Stimulated activated CD8-positive, alpha-beta memory T cell treated with anti-CD3 and anti-CD28 coated beads, Interleukin-12 subunit alpha, Interleukin-12 subunit beta, amount 100 ng/mL, for 24 hours (primary cell): ENCODE results near the gene AARS1.
"Not testable (repeated sequence)": the region's sequence is repeated elsewhere in the genome, so short reads cannot be mapped to it uniquely, and the experiment has no call there.

Source experiments
- DNase-seq: peaks from one replicate; pipeline ENCODE4 v3.0.0-alpha.2; 2020; ENCODE audit errors: extremely low read depth

The AARS1 gene

GRCh38 chr16:70271696-70272095 is 17.6 kb downstream of the AARS1 start:
- DNase-seq: no peak

- no peak for DNase-seq
These were observed 19.1 kb downstream of the AARS1 start for GRCh38 chr16:70270176-70270575.

- DNase-seq: no peak
These were observed 19.8 kb downstream of the AARS1 start for GRCh38 chr16:70269471-70269870.

- not testable (repeated sequence) for DNase-seq
These were observed 21.4 kb downstream of the AARS1 start for GRCh38 chr16:70267922-70268321.

GRCh38 chr16:70267516-70267915 is 21.8 kb downstream of the AARS1 start:
- no peak for DNase-seq

- not testable (repeated sequence) for DNase-seq
These were observed 29.4 kb downstream of the AARS1 start for GRCh38 chr16:70259903-70260302.

- no peak for DNase-seq
These were observed 30.4 kb downstream of the AARS1 start for GRCh38 chr16:70258946-70259345.

- no peak for DNase-seq
These were observed 31.2 kb downstream of the AARS1 start for GRCh38 chr16:70258065-70258464.

- DNase-seq: no peak
These were observed 31.9 kb downstream of the AARS1 start for GRCh38 chr16:70257391-70257790.

- DNase-seq: no peak
These were observed 33.7 kb downstream of the AARS1 start for GRCh38 chr16:70255574-70255973.

GRCh38 chr16:70254965-70255286 is 34.4 kb downstream of the AARS1 start:
- no peak for DNase-seq

- no peak for DNase-seq
These were observed 34.9 kb downstream of the AARS1 start for GRCh38 chr16:70254180-70254964.

- DNase-seq: no peak
These were observed 35.8 kb downstream of the AARS1 start for GRCh38 chr16:70253291-70254106.

GRCh38 chr16:70252355-70252988 is 36.8 kb downstream of the AARS1 start:
- DNase-seq: no peak

- peak; percentile 77 for DNase-seq
These were observed 37.5 kb downstream of the AARS1 start, which contains the start of gene EXOSC6 for GRCh38 chr16:70251629-70252354. TSS of gene EXOSC6 (minus strand) at chr16:70251940. CDS start at chr16:70251900, 40 bp downstream.

GRCh38 chr16:70250748-70251628 is 38.3 kb downstream of the AARS1 start:
- no peak for DNase-seq

- not testable (repeated sequence) for DNase-seq
These were observed 39.6 kb downstream of the AARS1 start for GRCh38 chr16:70249697-70250096.

GRCh38 chr16:70238773-70239172 is 50.5 kb downstream of the AARS1 start:
- not testable (repeated sequence) for DNase-seq

- DNase-seq: not testable (repeated sequence)
These were observed 57.5 kb downstream of the AARS1 start for GRCh38 chr16:70231831-70232230.

GRCh38 chr16:70226024-70226423 is 63.3 kb downstream of the AARS1 start:
- not testable (repeated sequence) for DNase-seq

GRCh38 chr16:70225430-70225829 is 63.9 kb downstream of the AARS1 start:
- DNase-seq: not testable (repeated sequence)
